ENCODE results near the gene HOXB1.

- no peak for TF ChIP-seq REST (IDR thresholded peaks at IDR 0.05; ENCODE audit: borderline replicate concordance in 1 of 2, low read depth in 1 of 2, low read length in 2 of 2)
- no peak for TF ChIP-seq POGK (CRISPR knock-in tag; conservative IDR thresholded peaks at IDR 0.05)
- TF ChIP-seq ZBTB8A (CRISPR knock-in tag; IDR thresholded peaks at IDR 0.05; ENCODE audit: borderline replicate concordance, low read depth) = no peak
- TF ChIP-seq ZNF136 (CRISPR knock-in tag; IDR thresholded peaks at IDR 0.05; ENCODE audit: low read depth) = no peak
- TF ChIP-seq ZBTB33 (CRISPR knock-in tag; IDR thresholded peaks at IDR 0.05) = no peak
- TF ChIP-seq KLF13 (CRISPR knock-in tag; IDR thresholded peaks at IDR 0.05) = no peak
- no peak for TF ChIP-seq CTCF (CRISPR knock-in tag; IDR thresholded peaks at IDR 0.05)
- TF ChIP-seq TAF1 (CRISPR knock-in tag; IDR thresholded peaks at IDR 0.05) = no peak
- no peak for TF ChIP-seq NFKB2 (CRISPR knock-in tag; IDR thresholded peaks at IDR 0.05; ENCODE audit: borderline replicate concordance)
Measured at GRCh38 chr17:48502901-48503300, 27.9 kb downstream of the HOXB1 start.
